ENCODE results near the gene STAC3. TPM values are rescaled to one million over a fixed set of nuclear protein-coding genes. Genes with fewer than 3 reads are reported as not detected.
A peak's percentile ranks its signal among the peaks of the same experiment; 100 is the strongest.

Gene STAC3
- total RNA-seq, 1 experiment from 2014 or later = 2.5 TPM

GRCh38 chr12:57218030-57218853 lies 32.7 kb downstream of the STAC3 start:
- ATAC-seq = no peak
- POLR2A ChIA-PET = interaction anchor here (0.9 kb wide), 1 partner anchor 25 kb away, joined by 3 read pairs; no protein-coding TSS in a partner anchor
- no peak for TF ChIP-seq TCF7L2 (IDR thresholded peaks at IDR 0.05; ENCODE audit: borderline replicate concordance, extremely low read depth, insufficient read depth, insufficient read length)
- no peak for TF ChIP-seq SRF (IDR thresholded peaks at IDR 0.05; ENCODE audit: low read depth)
- no peak for TF ChIP-seq ZBTB33 (IDR thresholded peaks at IDR 0.05; ENCODE audit: extremely low read depth, insufficient replicate concordance, low read length)
- TF ChIP-seq ZNF274 (IDR thresholded peaks at IDR 0.05; ENCODE audit: low read depth, low read length) = no peak
- no peak for TF ChIP-seq RAD21 (IDR thresholded peaks at IDR 0.05; ENCODE audit: low read depth)
- no peak for TF ChIP-seq FOSL1 (IDR thresholded peaks at IDR 0.05; ENCODE audit: low read depth)
- no peak for TF ChIP-seq CBX3 (IDR thresholded peaks at IDR 0.05; ENCODE audit: low read depth)
- no peak for TF ChIP-seq JUND (IDR thresholded peaks at IDR 0.05)
- TF ChIP-seq, protein P1, sequence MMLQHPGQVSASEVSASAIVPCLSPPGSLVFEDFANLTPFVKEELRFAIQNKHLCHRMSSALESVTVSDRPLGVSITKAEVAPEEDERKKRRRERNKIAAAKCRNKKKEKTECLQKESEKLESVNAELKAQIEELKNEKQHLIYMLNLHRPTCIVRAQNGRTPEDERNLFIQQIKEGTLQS (IDR thresholded peaks at IDR 0.05) = no peak
- no peak for TF ChIP-seq YY1 (IDR thresholded peaks at IDR 0.05; ENCODE audit: extremely low read depth, insufficient replicate concordance, low read depth, low read length)
- TF ChIP-seq POLR2AphosphoS5 (IDR thresholded peaks at IDR 0.05; ENCODE audit: low read depth, low read length) = no peak
- no peak for DNase-seq (ENCODE audit: low read depth, low spot score)
- Histone ChIP-seq H3K9me3 (ENCODE audit: control insufficient read depth in 1 of 2, insufficient read depth in 1 of 2, low read depth in 1 of 2, low read length in 2 of 2) (no peaks in the 10 kb centered on the region), H4K20me1 (ENCODE audit: insufficient read depth) (no peaks in the 10 kb centered on the region), H3K27ac (ENCODE audit: low read depth, low read length) (no peak overlapping the region), H2AFZ (ENCODE audit: low read depth, low read length, poor library complexity, severe bottlenecking) (no peak overlapping the region), H3K79me2 (ENCODE audit: insufficient read depth, low read length) (no peaks in the 10 kb centered on the region), H3K9ac (ENCODE audit: low read length) (no peak overlapping the region), H3K27me3 (ENCODE audit: insufficient read depth, low read length) (no peaks in the 10 kb centered on the region), H3K4me3 (replicated peaks in 1 of 2; ENCODE audit: low read depth in 1 of 2, low read length in 2 of 2) (no peak overlapping the region), H3K36me3 (ENCODE audit: control insufficient read depth in 1 of 2, insufficient read depth in 2 of 2, low read length in 2 of 2) (no peaks in the 10 kb centered on the region), H3K4me1 (ENCODE audit: control insufficient read depth in 1 of 2, insufficient read depth in 2 of 2, low read length in 2 of 2) (peaks cover 15 to 46% of the 10 kb centered on the region in 2 experiments), H3K4me2 (ENCODE audit: low read length) (peak overlapping the region; percentile 97), H3K9me2 (ENCODE audit: insufficient read depth) (no peaks in the 10 kb centered on the region)
- RAD21 ChIA-PET (ENCODE audit: low non-redundant PET in 1 of 2, low total read pairs in 2 of 2, uncharacterized antibody in 2 of 2, unreplicated experiment in 2 of 2) = no interaction called here
- intact Hi-C loops (cut with micrococcal nuclease) = no loop called here
- TSS peak; percentile 36 for BruUV-seq (replicated peaks)
- CTCF ChIA-PET = interaction anchor here (2.3 kb wide), 1 partner anchor 25 kb away, joined by 15 read pairs; no protein-coding TSS in a partner anchor
